Measurements from ENCODE around the gene GPBAR1.

Gene GPBAR1

GRCh38 chr2:218228366-218229090 is 32.3 kb upstream of the GPBAR1 start:
- H3K9me3 Mint-ChIP-seq, result no peaks in the 10 kb centered on the region
- no peaks in the 10 kb centered on the region for H3K27me3 Mint-ChIP-seq
- peaks cover 95% of the 10 kb centered on the region for H3K36me3 Mint-ChIP-seq (ENCODE audit: low read depth)
- H3K4me3 Mint-ChIP-seq, result peak overlapping the region; percentile 40
- peak overlapping the region; percentile 48 for H3K27ac Mint-ChIP-seq
- intact Hi-C loops (cut with micrococcal nuclease), result loop anchor here (1.0 kb wide), 1 partner anchor 10 kb away; no protein-coding TSS in a partner anchor
- peaks cover 76% of the 10 kb centered on the region for H3K4me1 Mint-ChIP-seq (ENCODE audit: low read depth)

GRCh38 chr2:218229239-218229638 is 31.6 kb upstream of the GPBAR1 start:
- H3K4me3 Mint-ChIP-seq, result peak overlapping the region; percentile 40
- H3K9me3 Mint-ChIP-seq, result no peaks in the 10 kb centered on the region
- peak overlapping the region; percentile 48 for H3K27ac Mint-ChIP-seq
- peaks cover 73% of the 10 kb centered on the region for H3K4me1 Mint-ChIP-seq (ENCODE audit: low read depth)
- peaks cover 95% of the 10 kb centered on the region for H3K36me3 Mint-ChIP-seq (ENCODE audit: low read depth)
- H3K27me3 Mint-ChIP-seq, result no peaks in the 10 kb centered on the region
- intact Hi-C loops (cut with micrococcal nuclease), result loop anchor here (1.0 kb wide), 1 partner anchor 11 kb away; no protein-coding TSS in a partner anchor

- Mint-ChIP-seq H3K36me3 (ENCODE audit: low read depth) (peaks cover 95% of the 10 kb centered on the region), H3K27ac (peak overlapping the region; percentile 48), H3K4me3 (no peak overlapping the region), H3K27me3 (no peaks in the 10 kb centered on the region), H3K4me1 (ENCODE audit: low read depth) (peaks cover 67% of the 10 kb centered on the region), H3K9me3 (no peaks in the 10 kb centered on the region)
- intact Hi-C loops (cut with micrococcal nuclease), result loop anchor here (1.0 kb wide), 1 partner anchor 12 kb away; no protein-coding TSS in a partner anchor
These were observed 31.0 kb upstream of the GPBAR1 start for GRCh38 chr2:218229851-218230250.

- no peaks in the 10 kb centered on the region for H3K27me3 Mint-ChIP-seq
- H3K9me3 Mint-ChIP-seq, result no peaks in the 10 kb centered on the region
- peaks cover 95% of the 10 kb centered on the region for H3K36me3 Mint-ChIP-seq (ENCODE audit: low read depth)
- H3K27ac Mint-ChIP-seq, result peak overlapping the region; percentile 39
- intact Hi-C loops (cut with micrococcal nuclease), result no loop called here
- H3K4me1 Mint-ChIP-seq (ENCODE audit: low read depth), result peaks cover 56% of the 10 kb centered on the region
- H3K4me3 Mint-ChIP-seq, result no peak overlapping the region
These were observed 29.9 kb upstream of the GPBAR1 start for GRCh38 chr2:218230882-218231281.

- intact Hi-C loops (cut with micrococcal nuclease), result no loop called here
- Mint-ChIP-seq H3K9me3 (no peaks in the 10 kb centered on the region), H3K27ac (no peak overlapping the region), H3K27me3 (no peaks in the 10 kb centered on the region), H3K36me3 (ENCODE audit: low read depth) (peaks cover 93% of the 10 kb centered on the region), H3K4me3 (no peak overlapping the region), H3K4me1 (ENCODE audit: low read depth) (peaks cover 30% of the 10 kb centered on the region)
These were observed 27.3 kb upstream of the GPBAR1 start for GRCh38 chr2:218233543-218233942.

GRCh38 chr2:218234521-218234920 is 26.3 kb upstream of the GPBAR1 start:
- H3K4me1 Mint-ChIP-seq (ENCODE audit: low read depth), result peaks cover 26% of the 10 kb centered on the region
- H3K9me3 Mint-ChIP-seq, result no peaks in the 10 kb centered on the region
- H3K36me3 Mint-ChIP-seq (ENCODE audit: low read depth), result peaks cover 97% of the 10 kb centered on the region
- H3K4me3 Mint-ChIP-seq, result no peak overlapping the region
- intact Hi-C loops (cut with micrococcal nuclease), result no loop called here
- H3K27ac Mint-ChIP-seq, result no peak overlapping the region
- H3K27me3 Mint-ChIP-seq, result no peaks in the 10 kb centered on the region

- Mint-ChIP-seq H3K4me3 (no peak overlapping the region), H3K9me3 (no peaks in the 10 kb centered on the region), H3K4me1 (ENCODE audit: low read depth) (peaks cover 26% of the 10 kb centered on the region), H3K27me3 (no peaks in the 10 kb centered on the region), H3K36me3 (ENCODE audit: low read depth) (peaks cover 98% of the 10 kb centered on the region), H3K27ac (no peak overlapping the region)
- intact Hi-C loops (cut with micrococcal nuclease), result no loop called here
These were observed 25.8 kb upstream of the GPBAR1 start for GRCh38 chr2:218235017-218235416.

GRCh38 chr2:218236829-218237228 is 24.0 kb upstream of the GPBAR1 start:
- intact Hi-C loops (cut with micrococcal nuclease), result no loop called here
- Mint-ChIP-seq H3K9me3 (no peaks in the 10 kb centered on the region), H3K27ac (no peak overlapping the region), H3K36me3 (ENCODE audit: low read depth) (peaks cover 98% of the 10 kb centered on the region), H3K4me3 (no peak overlapping the region), H3K4me1 (ENCODE audit: low read depth) (peaks cover 11% of the 10 kb centered on the region), H3K27me3 (no peaks in the 10 kb centered on the region)

GRCh38 chr2:218238887-218239286 is 21.9 kb upstream of the GPBAR1 start:
- H3K9me3 Mint-ChIP-seq, result no peaks in the 10 kb centered on the region
- no peak overlapping the region for H3K27ac Mint-ChIP-seq
- H3K4me3 Mint-ChIP-seq, result no peak overlapping the region
- intact Hi-C loops (cut with micrococcal nuclease), result no loop called here
- peaks cover 98% of the 10 kb centered on the region for H3K36me3 Mint-ChIP-seq (ENCODE audit: low read depth)
- no peaks in the 10 kb centered on the region for H3K4me1 Mint-ChIP-seq (ENCODE audit: low read depth)
- no peaks in the 10 kb centered on the region for H3K27me3 Mint-ChIP-seq

- no peak overlapping the region for H3K27ac Mint-ChIP-seq
- intact Hi-C loops (cut with micrococcal nuclease), result no loop called here
- H3K9me3 Mint-ChIP-seq, result no peaks in the 10 kb centered on the region
- no peak overlapping the region for H3K4me3 Mint-ChIP-seq
- H3K27me3 Mint-ChIP-seq, result no peaks in the 10 kb centered on the region
- peaks cover 27% of the 10 kb centered on the region for H3K4me1 Mint-ChIP-seq (ENCODE audit: low read depth)
- peaks cover 100% of the 10 kb centered on the region for H3K36me3 Mint-ChIP-seq (ENCODE audit: low read depth)
These were observed 16.6 kb upstream of the GPBAR1 start for GRCh38 chr2:218244204-218244603.

GRCh38 chr2:218244665-218245064 is 16.1 kb upstream of the GPBAR1 start:
- H3K9me3 Mint-ChIP-seq, result no peaks in the 10 kb centered on the region
- intact Hi-C loops (cut with micrococcal nuclease), result loop anchor here (5.0 kb wide), 1 partner anchor 57 kb away; no protein-coding TSS in a partner anchor
- H3K36me3 Mint-ChIP-seq (ENCODE audit: low read depth), result peaks cover 100% of the 10 kb centered on the region
- H3K4me1 Mint-ChIP-seq (ENCODE audit: low read depth), result peaks cover 31% of the 10 kb centered on the region
- H3K27me3 Mint-ChIP-seq, result no peaks in the 10 kb centered on the region
- no peak overlapping the region for H3K4me3 Mint-ChIP-seq
- no peak overlapping the region for H3K27ac Mint-ChIP-seq

- no peaks in the 10 kb centered on the region for H3K27me3 Mint-ChIP-seq
- peak overlapping the region; percentile 27 for H3K27ac Mint-ChIP-seq
- peaks cover 100% of the 10 kb centered on the region for H3K36me3 Mint-ChIP-seq (ENCODE audit: low read depth)
- H3K4me1 Mint-ChIP-seq (ENCODE audit: low read depth), result peaks cover 37% of the 10 kb centered on the region
- H3K4me3 Mint-ChIP-seq, result no peak overlapping the region
- intact Hi-C loops (cut with micrococcal nuclease), result loop anchor here (5.0 kb wide), 1 partner anchor 58 kb away; no protein-coding TSS in a partner anchor
- no peaks in the 10 kb centered on the region for H3K9me3 Mint-ChIP-seq
These were observed 15.6 kb upstream of the GPBAR1 start for GRCh38 chr2:218245214-218245613.

- Mint-ChIP-seq H3K27ac (peak overlapping the region; percentile 81), H3K27me3 (no peaks in the 10 kb centered on the region), H3K36me3 (ENCODE audit: low read depth) (peaks cover 100% of the 10 kb centered on the region), H3K4me1 (ENCODE audit: low read depth) (peaks cover 73% of the 10 kb centered on the region), H3K9me3 (no peaks in the 10 kb centered on the region), H3K4me3 (no peak overlapping the region)
- intact Hi-C loops (cut with micrococcal nuclease), result loop anchor here (5.0 kb wide), 1 partner anchor 62 kb away; no protein-coding TSS in a partner anchor
These were observed 11.1 kb upstream of the GPBAR1 start for GRCh38 chr2:218249691-218250090.

GRCh38 chr2:218252509-218253231 is 8.1 kb upstream of the GPBAR1 start:
- Mint-ChIP-seq H3K4me1 (ENCODE audit: low read depth) (peaks cover 95% of the 10 kb centered on the region), H3K36me3 (ENCODE audit: low read depth) (peaks cover 92% of the 10 kb centered on the region), H3K27me3 (no peaks in the 10 kb centered on the region), H3K9me3 (no peaks in the 10 kb centered on the region), H3K27ac (peak overlapping the region; percentile 81), H3K4me3 (peak overlapping the region; percentile 30)
- intact Hi-C loops (cut with micrococcal nuclease), result no loop called here
